HEK293 (cell line): Measurements from ENCODE around the gene MRPL28.
A peak's percentile ranks its signal among the peaks of the same experiment; 100 is the strongest.

Experiments
- CTCF ChIA-PET: fragments of 350-600 bp; formaldehyde crosslinking; extraction: SDS; loops from one replicate; lab custom pipeline; 2021; ENCODE audit warnings: antibody characterized with exemption; lab: Yijun Ruan, JAX
- POLR2A ChIA-PET: fragments of 300-600 bp; formaldehyde crosslinking; extraction: SDS; loops from one replicate; lab custom pipeline; 2020; ENCODE audit warnings: antibody characterized with exemption, inconsistent platforms; lab: Yijun Ruan, JAX
- H3K27ac ChIP-seq: fragments of 200-500 bp; sonication (Bioruptor generic); 2 replicates; pipeline ENCODE4 v1.5.1; 2014; ENCODE audit warnings: low read depth, low read length, control low read depth, inconsistent platforms; ENCODE audit errors: extremely low read depth
- H3K36me3 ChIP-seq, 2 experiments: fragments of 200-500 bp in 1 of 2; sonication (Bioruptor generic) in 1 of 2; 1 replicate in 1 of 2; 2 replicates in 1 of 2; pipeline ENCODE4 v1.5.1; 2014 to 2017; ENCODE audit warnings: inconsistent platforms in 2 of 2, low read length in 2 of 2; ENCODE audit not compliant: control insufficient read depth in 2 of 2, insufficient read depth in 1 of 2
- H3K4me1 ChIP-seq: fragments of 200-500 bp; sonication (Bioruptor generic); 2 replicates; pipeline ENCODE4 v1.5.1; 2014; ENCODE audit warnings: mild to moderate bottlenecking, low read length, inconsistent platforms; ENCODE audit not compliant: control insufficient read depth, insufficient read depth
- H3K4me3 ChIP-seq: 2 replicates; pipeline ENCODE4 v1.5.1; 2011; ENCODE audit warnings: low read depth, mild to moderate bottlenecking, control low read depth, low read length, moderate library complexity
- H3K9me3 ChIP-seq: fragments of 200-500 bp; sonication (Bioruptor generic); 2 replicates; pipeline ENCODE4 v1.5.1; 2014; ENCODE audit warnings: low read depth, low read length, inconsistent platforms; ENCODE audit not compliant: control insufficient read depth, insufficient read depth
- HOXD13 ChIP-seq: sonication (generic); formaldehyde crosslinking; IDR thresholded peaks from 2 replicates; pipeline ENCODE4 v1.8.0; 2022; ENCODE audit warnings: missing genetic modification reagents, borderline replicate concordance
- RBAK ChIP-seq: fragments of 450-650 bp; formaldehyde crosslinking; IDR thresholded peaks from 2 replicates; pipeline ENCODE4 v1.5.1; 2016; ENCODE audit warnings: missing biosample characterization, missing genetic modification characterization
- ZBTB6 ChIP-seq: fragments of 450-650 bp; formaldehyde crosslinking; IDR thresholded peaks from 2 replicates; pipeline ENCODE4 v1.5.1; 2017; ENCODE audit warnings: missing biosample characterization, missing genetic modification characterization
- ZFP69B ChIP-seq: fragments of 450-650 bp; formaldehyde crosslinking; IDR thresholded peaks from 2 replicates; pipeline ENCODE4 v1.5.1; 2016; ENCODE audit warnings: missing biosample characterization, missing genetic modification characterization
- ZNF10 ChIP-seq: fragments of 450-650 bp; formaldehyde crosslinking; IDR thresholded peaks from 2 replicates; pipeline ENCODE4 v1.5.1; 2017; ENCODE audit warnings: missing biosample characterization, missing genetic modification characterization
- ZNF16 ChIP-seq: fragments of 450-650 bp; formaldehyde crosslinking; IDR thresholded peaks from 2 replicates; pipeline ENCODE4 v1.5.1; 2016; ENCODE audit warnings: low read depth, missing biosample characterization, missing genetic modification characterization
- ZNF266 ChIP-seq: fragments of 450-650 bp; formaldehyde crosslinking; IDR thresholded peaks from 2 replicates; pipeline ENCODE4 v1.5.1; 2016; ENCODE audit warnings: missing biosample characterization, missing genetic modification characterization, low read depth
- ZNF37A ChIP-seq: fragments of 450-650 bp; IDR thresholded peaks from 2 replicates; pipeline ENCODE4 v1.5.1; 2018; ENCODE audit warnings: missing biosample characterization, missing genetic modification characterization
- ZNF423 ChIP-seq: fragments of 450-650 bp; formaldehyde crosslinking; IDR thresholded peaks from 2 replicates; pipeline ENCODE4 v1.5.1; 2016; ENCODE audit warnings: missing biosample characterization, missing genetic modification characterization
- ZNF473 ChIP-seq: fragments of 450-650 bp; formaldehyde crosslinking; IDR thresholded peaks from 2 replicates; pipeline ENCODE4 v1.5.1; 2017; ENCODE audit warnings: missing biosample characterization, missing genetic modification characterization
- ZNF623 ChIP-seq: fragments of 450-650 bp; formaldehyde crosslinking; IDR thresholded peaks from 2 replicates; pipeline ENCODE4 v1.5.1; 2016; ENCODE audit warnings: missing biosample characterization, missing genetic modification characterization
- ZNF791 ChIP-seq: fragments of 450-650 bp; formaldehyde crosslinking; IDR thresholded peaks from 2 replicates; pipeline ENCODE4 v1.5.1; 2016; ENCODE audit warnings: missing biosample characterization, missing genetic modification characterization
- ZNF843 ChIP-seq: fragments of 450-650 bp; formaldehyde crosslinking; IDR thresholded peaks from 2 replicates; pipeline ENCODE4 v1.5.1; 2016; ENCODE audit warnings: missing biosample characterization, missing genetic modification characterization
- ZXDB ChIP-seq: fragments of 450-650 bp; formaldehyde crosslinking; IDR thresholded peaks from 2 replicates; pipeline ENCODE4 v1.5.1; 2016; ENCODE audit warnings: missing biosample characterization, missing genetic modification characterization
- TF ChIP-seq, protein P1 (sequence below): fragments of 450-650 bp; formaldehyde crosslinking; IDR thresholded peaks from 2 replicates; pipeline ENCODE4 v1.5.1; 2016; ENCODE audit warnings: missing biosample characterization, missing genetic modification characterization
- TF ChIP-seq, protein P2 (sequence below): fragments of 450-650 bp; formaldehyde crosslinking; IDR thresholded peaks from 2 replicates; pipeline ENCODE4 v1.5.0; 2017; ENCODE audit warnings: missing biosample characterization, missing genetic modification characterization, borderline replicate concordance
- TF ChIP-seq, protein P3 (sequence below): fragments of 450-650 bp; formaldehyde crosslinking; IDR thresholded peaks from 2 replicates; pipeline ENCODE4 v1.5.1; 2017; ENCODE audit warnings: missing biosample characterization, missing genetic modification characterization

Gene MRPL28

GRCh38 chr16:415170-415498 is 44.8 kb upstream of the MRPL28 start (continued):
- TF ChIP-seq ZNF266 (tag by site-specific recombination) (peak; percentile 77), RBAK (tag by site-specific recombination) (0 out of 2 replicates have a peak, but pooled peaks have one; percentile 32)

DNA sequence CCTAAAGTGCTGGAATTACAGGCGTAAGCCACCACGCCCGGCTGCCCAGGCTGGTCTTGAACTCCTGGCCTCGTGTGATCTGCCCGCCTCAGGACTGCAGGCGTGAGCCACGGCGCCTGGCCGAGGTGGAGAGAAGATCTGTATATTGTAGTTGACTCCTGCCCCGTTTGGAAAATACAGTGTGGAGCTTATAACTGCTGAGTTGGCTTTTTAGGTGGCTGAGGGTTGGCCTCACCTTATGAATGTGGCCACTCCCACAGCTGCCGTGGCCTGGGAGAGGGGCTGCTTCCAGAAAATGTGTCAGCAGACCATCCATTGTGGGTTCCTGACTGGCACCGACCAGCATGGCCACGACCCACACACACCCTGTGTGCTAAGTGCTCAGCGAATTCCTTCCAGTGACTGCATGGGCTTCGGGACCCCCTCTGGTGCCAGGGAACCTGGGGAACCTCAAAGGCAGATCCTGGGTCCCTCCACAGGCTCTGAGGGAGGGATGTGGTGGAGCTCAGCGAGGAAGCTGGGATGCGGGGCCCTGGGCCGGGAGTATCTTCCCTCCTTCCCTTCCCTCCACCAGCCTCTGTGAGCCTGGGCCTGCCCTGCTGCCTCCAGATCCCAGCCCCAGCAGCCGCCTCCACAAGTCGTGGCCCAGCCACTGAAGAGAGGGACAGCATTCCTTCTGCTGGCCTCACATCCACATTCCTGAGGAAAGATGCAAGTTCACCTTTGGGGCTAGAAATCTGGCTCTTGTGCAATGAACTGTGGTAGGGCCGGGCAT is 44.2 kb upstream of the MRPL28 start:
- POLR2A ChIA-PET: no interaction called here
- H3K4me1 ChIP-seq: no peaks in the 10 kb centered on the region
- CTCF ChIA-PET: interaction anchor here (0.6 to 0.7 kb wide), 2 partner anchors 81 to 323 kb away, joined by 3 read pairs; no protein-coding TSS in a partner anchor
- no peak overlapping the region for H3K4me3 ChIP-seq
- TF ChIP-seq ZNF843 (no peak), ZBTB6 (tag by site-specific recombination) (no peak), ZNF10 (tag by site-specific recombination) (no peak), ZNF423 (no peak), ZNF16 (no peak), ZXDB (tag by site-specific recombination) (no peak), ZNF266 (tag by site-specific recombination) (no peak), ZNF791 (tag by site-specific recombination) (no peak), ZNF37A (tag by site-specific recombination) (no peak), ZFP69B (tag by site-specific recombination) (no peak), HOXD13 (no peak), ZNF473 (tag by site-specific recombination) (no peak), ZNF623 (tag by site-specific recombination) (no peak)
- TF ChIP-seq, protein P1, sequence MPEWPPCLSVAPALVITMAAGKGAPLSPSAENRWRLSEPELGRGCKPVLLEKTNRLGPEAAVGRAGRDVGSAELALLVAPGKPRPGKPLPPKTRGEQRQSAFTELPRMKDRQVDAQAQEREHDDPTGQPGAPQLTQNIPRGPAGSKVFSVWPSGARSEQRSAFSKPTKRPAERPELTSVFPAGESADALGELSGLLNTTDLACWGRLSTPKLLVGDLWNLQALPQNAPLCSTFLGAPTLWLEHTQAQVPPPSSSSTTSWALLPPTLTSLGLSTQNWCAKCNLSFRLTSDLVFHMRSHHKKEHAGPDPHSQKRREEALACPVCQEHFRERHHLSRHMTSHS (tag by site-specific recombination): no peak
- TF ChIP-seq, protein P2, sequence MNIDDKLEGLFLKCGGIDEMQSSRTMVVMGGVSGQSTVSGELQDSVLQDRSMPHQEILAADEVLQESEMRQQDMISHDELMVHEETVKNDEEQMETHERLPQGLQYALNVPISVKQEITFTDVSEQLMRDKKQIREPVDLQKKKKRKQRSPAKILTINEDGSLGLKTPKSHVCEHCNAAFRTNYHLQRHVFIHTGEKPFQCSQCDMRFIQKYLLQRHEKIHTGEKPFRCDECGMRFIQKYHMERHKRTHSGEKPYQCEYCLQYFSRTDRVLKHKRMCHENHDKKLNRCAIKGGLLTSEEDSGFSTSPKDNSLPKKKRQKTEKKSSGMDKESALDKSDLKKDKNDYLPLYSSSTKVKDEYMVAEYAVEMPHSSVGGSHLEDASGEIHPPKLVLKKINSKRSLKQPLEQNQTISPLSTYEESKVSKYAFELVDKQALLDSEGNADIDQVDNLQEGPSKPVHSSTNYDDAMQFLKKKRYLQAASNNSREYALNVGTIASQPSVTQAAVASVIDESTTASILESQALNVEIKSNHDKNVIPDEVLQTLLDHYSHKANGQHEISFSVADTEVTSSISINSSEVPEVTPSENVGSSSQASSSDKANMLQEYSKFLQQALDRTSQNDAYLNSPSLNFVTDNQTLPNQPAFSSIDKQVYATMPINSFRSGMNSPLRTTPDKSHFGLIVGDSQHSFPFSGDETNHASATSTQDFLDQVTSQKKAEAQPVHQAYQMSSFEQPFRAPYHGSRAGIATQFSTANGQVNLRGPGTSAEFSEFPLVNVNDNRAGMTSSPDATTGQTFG (tag by site-specific recombination): no peak
- TF ChIP-seq, protein P3, sequence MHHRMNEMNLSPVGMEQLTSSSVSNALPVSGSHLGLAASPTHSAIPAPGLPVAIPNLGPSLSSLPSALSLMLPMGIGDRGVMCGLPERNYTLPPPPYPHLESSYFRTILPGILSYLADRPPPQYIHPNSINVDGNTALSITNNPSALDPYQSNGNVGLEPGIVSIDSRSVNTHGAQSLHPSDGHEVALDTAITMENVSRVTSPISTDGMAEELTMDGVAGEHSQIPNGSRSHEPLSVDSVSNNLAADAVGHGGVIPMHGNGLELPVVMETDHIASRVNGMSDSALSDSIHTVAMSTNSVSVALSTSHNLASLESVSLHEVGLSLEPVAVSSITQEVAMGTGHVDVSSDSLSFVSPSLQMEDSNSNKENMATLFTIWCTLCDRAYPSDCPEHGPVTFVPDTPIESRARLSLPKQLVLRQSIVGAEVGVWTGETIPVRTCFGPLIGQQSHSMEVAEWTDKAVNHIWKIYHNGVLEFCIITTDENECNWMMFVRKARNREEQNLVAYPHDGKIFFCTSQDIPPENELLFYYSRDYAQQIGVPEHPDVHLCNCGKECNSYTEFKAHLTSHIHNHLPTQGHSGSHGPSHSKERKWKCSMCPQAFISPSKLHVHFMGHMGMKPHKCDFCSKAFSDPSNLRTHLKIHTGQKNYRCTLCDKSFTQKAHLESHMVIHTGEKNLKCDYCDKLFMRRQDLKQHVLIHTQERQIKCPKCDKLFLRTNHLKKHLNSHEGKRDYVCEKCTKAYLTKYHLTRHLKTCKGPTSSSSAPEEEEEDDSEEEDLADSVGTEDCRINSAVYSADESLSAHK (tag by site-specific recombination): no peak
- no peaks in the 10 kb centered on the region for H3K9me3 ChIP-seq
- H3K36me3 ChIP-seq: peaks cover 0 to 15% of the 10 kb centered on the region in 2 experiments; a peak in 2 of 3 replicates
- no peak overlapping the region for H3K27ac ChIP-seq
